ENCODE results near the gene REST.

GRCh38 chr4:56976837-56977320, 69.2 kb downstream of the REST start:
- TF ChIP-seq CTCF (IDR thresholded peaks at IDR 0.05) (no peak), POLR2AphosphoS5 (IDR thresholded peaks at IDR 0.05; ENCODE audit: insufficient read depth in 1 of 2, low read depth in 1 of 2) (no peak)

Measured in vagina (tissue), 2 donors.